Measurements from ENCODE around the gene HTRA3. TPM values are rescaled to one million over a fixed set of nuclear protein-coding genes. Genes with fewer than 3 reads are reported as not detected.

Gene HTRA3
- total RNA-seq, 1 donor from 2014 or later = 1.6 TPM

- H3K4me2 ChIP-seq = no peak overlapping the region
- H3K27me3 ChIP-seq = no peaks in the 10 kb centered on the region
- no peaks in the 10 kb centered on the region for H3K36me3 Mint-ChIP-seq
- no peaks in the 10 kb centered on the region for H3F3A ChIP-seq (ENCODE audit: low read depth)
- peaks cover 5% of the 10 kb centered on the region for H3K4me1 Mint-ChIP-seq
- H3K4me3 Mint-ChIP-seq = no peak overlapping the region
- H4K20me1 ChIP-seq (ENCODE audit: low read depth) = no peaks in the 10 kb centered on the region
- H3K9me3 Mint-ChIP-seq = no peaks in the 10 kb centered on the region
- peaks cover 5% of the 10 kb centered on the region for H3K27me3 Mint-ChIP-seq (ENCODE audit: insufficient read depth, low read depth)
- no peak overlapping the region for H2AFZ ChIP-seq (replicated peaks)
- H3K4me3 ChIP-seq = no peak overlapping the region
- no peak overlapping the region for H3K9ac ChIP-seq
- no peak overlapping the region for H3K27ac Mint-ChIP-seq
- H3K4me1 ChIP-seq = no peaks in the 10 kb centered on the region
- TF ChIP-seq EZH2phosphoT487 (IDR thresholded peaks at IDR 0.05) = no peak
- TF ChIP-seq EZH2 (IDR thresholded peaks at IDR 0.05) = no peak
- TF ChIP-seq CTCF (IDR thresholded peaks at IDR 0.05) = no peak
- H3K36me3 ChIP-seq = no peaks in the 10 kb centered on the region
- H3K27ac ChIP-seq = no peak overlapping the region
- no peaks in the 10 kb centered on the region for H3K79me2 ChIP-seq (ENCODE audit: low read depth)
- H3K9me3 ChIP-seq (ENCODE audit: low read depth) = no peaks in the 10 kb centered on the region
- no peak for DNase-seq (ENCODE audit: low spot score)
Measured at GRCh38 chr4:8286719-8287342, 17.3 kb downstream of the HTRA3 start.

- H3K79me2 ChIP-seq (ENCODE audit: low read depth) = no peaks in the 10 kb centered on the region
- no peaks in the 10 kb centered on the region for H3K27me3 ChIP-seq
- no peak overlapping the region for H3K4me3 Mint-ChIP-seq
- H3K27me3 Mint-ChIP-seq (ENCODE audit: insufficient read depth, low read depth) = peaks cover 5% of the 10 kb centered on the region
- H3K4me2 ChIP-seq = no peak overlapping the region
- peak overlapping the region; percentile 14 for H3K27ac Mint-ChIP-seq
- H3K36me3 ChIP-seq = no peaks in the 10 kb centered on the region
- no peak for TF ChIP-seq EZH2 (IDR thresholded peaks at IDR 0.05)
- TF ChIP-seq CTCF (IDR thresholded peaks at IDR 0.05) = no peak
- TF ChIP-seq EZH2phosphoT487 (IDR thresholded peaks at IDR 0.05) = no peak
- no peaks in the 10 kb centered on the region for H3K9me3 ChIP-seq (ENCODE audit: low read depth)
- H3K36me3 Mint-ChIP-seq = no peaks in the 10 kb centered on the region
- no peaks in the 10 kb centered on the region for H3K9me3 Mint-ChIP-seq
- no peak overlapping the region for H3K9ac ChIP-seq
- H3K4me3 ChIP-seq = no peak overlapping the region
- no peak overlapping the region for H3K27ac ChIP-seq
- H2AFZ ChIP-seq (replicated peaks) = no peak overlapping the region
- H3K4me1 Mint-ChIP-seq = peaks cover 5% of the 10 kb centered on the region
- no peaks in the 10 kb centered on the region for H4K20me1 ChIP-seq (ENCODE audit: low read depth)
- no peaks in the 10 kb centered on the region for H3K4me1 ChIP-seq
- no peak for DNase-seq (ENCODE audit: low spot score)
- no peaks in the 10 kb centered on the region for H3F3A ChIP-seq (ENCODE audit: low read depth)
Measured at GRCh38 chr4:8287343-8288280, 18.1 kb downstream of the HTRA3 start.

GRCh38 chr4:8289151-8289750, 19.7 kb downstream of the HTRA3 start:
- H3K4me1 Mint-ChIP-seq = no peaks in the 10 kb centered on the region
- Histone ChIP-seq H3K9me3 (ENCODE audit: low read depth) (no peaks in the 10 kb centered on the region), H3K9ac (no peak overlapping the region), H3F3A (ENCODE audit: low read depth) (no peaks in the 10 kb centered on the region), H4K20me1 (ENCODE audit: low read depth) (no peaks in the 10 kb centered on the region), H3K36me3 (no peaks in the 10 kb centered on the region), H2AFZ (replicated peaks) (no peak overlapping the region), H3K4me3 (no peak overlapping the region), H3K4me2 (no peak overlapping the region), H3K27ac (no peak overlapping the region), H3K79me2 (ENCODE audit: low read depth) (no peaks in the 10 kb centered on the region), H3K4me1 (no peaks in the 10 kb centered on the region), H3K27me3 (no peaks in the 10 kb centered on the region)
- no peaks in the 10 kb centered on the region for H3K9me3 Mint-ChIP-seq
- DNase-seq (ENCODE audit: low spot score) = no peak
- H3K27ac Mint-ChIP-seq = no peak overlapping the region
- TF ChIP-seq EZH2 (IDR thresholded peaks at IDR 0.05) (no peak), EZH2phosphoT487 (IDR thresholded peaks at IDR 0.05) (no peak), CTCF (IDR thresholded peaks at IDR 0.05) (no peak)
- H3K27me3 Mint-ChIP-seq (ENCODE audit: insufficient read depth, low read depth) = peaks cover 3% of the 10 kb centered on the region
- no peak overlapping the region for H3K4me3 Mint-ChIP-seq
- no peaks in the 10 kb centered on the region for H3K36me3 Mint-ChIP-seq

Data from neural progenitor cell (in vitro differentiated cells).